ENCODE results near the gene LETMD1.

The LETMD1 gene

DNA sequence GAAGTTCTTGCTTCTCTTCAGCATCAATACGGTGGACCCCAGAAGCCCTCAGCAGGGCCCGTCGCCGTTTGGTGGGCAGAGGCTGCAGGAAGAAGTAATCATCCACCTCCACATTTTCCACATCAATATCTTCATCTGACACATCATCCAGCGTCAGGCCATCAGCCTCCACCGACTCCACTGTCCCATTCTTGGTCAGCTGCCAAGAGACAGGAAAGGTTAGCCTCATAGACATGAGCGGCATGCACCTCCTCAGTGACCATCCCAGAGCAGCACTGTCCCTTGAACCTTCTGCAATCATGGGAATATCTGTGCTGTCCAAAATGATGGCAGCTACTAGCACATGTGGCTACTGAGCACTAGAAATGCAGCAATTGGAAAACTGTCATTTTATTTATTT, 19.6 kb downstream of the LETMD1 start:
- no peak overlapping the region for H2BK12ac ChIP-seq (ENCODE audit: low read length in 2 of 2)
- no peak overlapping the region for H2BK5ac ChIP-seq (ENCODE audit: low read depth, low read length, poor library complexity, severe bottlenecking)
- H3K4me3 ChIP-seq (ENCODE audit: insufficient read depth in 1 of 2, low read depth in 1 of 2, low read length in 2 of 2) = no peak overlapping the region
- H3K9ac ChIP-seq (ENCODE audit: low read length) = no peak overlapping the region
- no peak overlapping the region for H2AFZ ChIP-seq (ENCODE audit: low read depth, low read length)
- H3K4me2 ChIP-seq (ENCODE audit: low read length, poor library complexity, severe bottlenecking) = no peak overlapping the region
- no peak overlapping the region for H3K4ac ChIP-seq (ENCODE audit: low read depth in 1 of 2, low read length in 2 of 2)
- H3K27ac ChIP-seq (ENCODE audit: low read length, poor library complexity, severe bottlenecking) = no peak overlapping the region
- no peak overlapping the region for H3K23ac ChIP-seq (ENCODE audit: low read length in 2 of 2)
- WGBS = 86% methylated on average over 7 of the region's 7 CpGs
- H3K27me3 ChIP-seq (ENCODE audit: control insufficient read depth in 1 of 2, insufficient read depth in 1 of 2, low read length in 2 of 2) = no peaks in the 10 kb centered on the region
- H3K14ac ChIP-seq (ENCODE audit: low read length in 2 of 2) = no peak overlapping the region
- H4K91ac ChIP-seq (ENCODE audit: low read length) = no peak overlapping the region
- DNase-seq = no peak
- no peak overlapping the region for H4K8ac ChIP-seq (ENCODE audit: low read length)
- H3K79me1 ChIP-seq (replicated peaks; ENCODE audit: low read length, poor library complexity, severe bottlenecking) = peaks cover 26% of the 10 kb centered on the region
- no peak overlapping the region for H3K18ac ChIP-seq (ENCODE audit: low read depth in 1 of 2, low read length in 2 of 2)
- H2AK5ac ChIP-seq (ENCODE audit: low read length, severe bottlenecking) = no peak overlapping the region
- H3K4me1 ChIP-seq (ENCODE audit: control insufficient read depth, insufficient read depth, low read depth, low read length) = no peaks in the 10 kb centered on the region
- no peaks in the 10 kb centered on the region for H3K9me3 ChIP-seq (ENCODE audit: control insufficient read depth, low read length)
- H2BK120ac ChIP-seq (ENCODE audit: low read depth, low read length) = no peak overlapping the region
- no peak overlapping the region for H2BK15ac ChIP-seq (ENCODE audit: low read depth, poor library complexity, severe bottlenecking)
- H3K36me3 ChIP-seq (ENCODE audit: control insufficient read depth in 1 of 2, insufficient read depth in 2 of 2, low read depth in 1 of 2, low read length in 2 of 2) = peaks cover 61 to 85% of the 10 kb centered on the region in 2 experiments

DNA sequence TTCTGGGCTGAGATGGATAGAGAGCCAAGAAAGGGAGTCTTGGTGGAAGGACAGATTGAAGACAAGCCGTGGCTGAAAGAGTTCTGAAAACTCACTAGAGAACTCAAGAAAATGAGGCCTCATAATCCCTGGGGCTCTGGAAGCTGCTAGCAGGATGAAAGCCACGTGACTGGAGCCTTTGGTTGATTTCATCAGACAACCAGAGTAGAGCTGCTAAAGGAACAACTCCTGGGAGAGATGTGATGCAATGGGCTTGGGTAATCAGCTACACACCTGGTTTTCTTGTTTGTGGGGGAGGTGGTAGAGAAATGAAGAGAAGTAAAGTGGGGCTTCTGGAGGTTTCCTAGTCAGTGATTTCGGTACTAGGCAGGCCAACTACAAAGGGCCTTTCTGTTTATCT, 21.9 kb downstream of the LETMD1 start:
- no peak overlapping the region for H3K4ac ChIP-seq (ENCODE audit: low read depth in 1 of 2, low read length in 2 of 2)
- H2BK5ac ChIP-seq (ENCODE audit: low read depth, low read length, poor library complexity, severe bottlenecking) = no peak overlapping the region
- H3K4me3 ChIP-seq (ENCODE audit: insufficient read depth in 1 of 2, low read depth in 1 of 2, low read length in 2 of 2) = no peak overlapping the region
- H2BK120ac ChIP-seq (ENCODE audit: low read depth, low read length) = no peak overlapping the region
- no peak overlapping the region for H3K18ac ChIP-seq (ENCODE audit: low read depth in 1 of 2, low read length in 2 of 2)
- no peak overlapping the region for H2BK12ac ChIP-seq (ENCODE audit: low read length in 2 of 2)
- H3K27ac ChIP-seq (ENCODE audit: low read length, poor library complexity, severe bottlenecking) = no peak overlapping the region
- peak overlapping the region; percentile 33 for H3K9ac ChIP-seq (ENCODE audit: low read length)
- H2AK5ac ChIP-seq (ENCODE audit: low read length, severe bottlenecking) = no peak overlapping the region
- no peak overlapping the region for H3K14ac ChIP-seq (ENCODE audit: low read length in 2 of 2)
- no peaks in the 10 kb centered on the region for H3K27me3 ChIP-seq (ENCODE audit: control insufficient read depth in 1 of 2, insufficient read depth in 1 of 2, low read length in 2 of 2)
- WGBS = 91% methylated on average over 3 of the region's 3 CpGs
- H3K4me2 ChIP-seq (ENCODE audit: low read length, poor library complexity, severe bottlenecking) = no peak overlapping the region
- no peak overlapping the region for H2AFZ ChIP-seq (ENCODE audit: low read depth, low read length)
- no peaks in the 10 kb centered on the region for H3K9me3 ChIP-seq (ENCODE audit: control insufficient read depth, low read length)
- no peaks in the 10 kb centered on the region for H3K4me1 ChIP-seq (ENCODE audit: control insufficient read depth, insufficient read depth, low read depth, low read length)
- H3K23ac ChIP-seq (ENCODE audit: low read length in 2 of 2) = no peak overlapping the region
- peaks cover 63 to 74% of the 10 kb centered on the region in 2 experiments for H3K36me3 ChIP-seq (ENCODE audit: control insufficient read depth in 1 of 2, insufficient read depth in 2 of 2, low read depth in 1 of 2, low read length in 2 of 2)
- H3K79me1 ChIP-seq (replicated peaks; ENCODE audit: low read length, poor library complexity, severe bottlenecking) = peaks cover 24% of the 10 kb centered on the region
- H2BK15ac ChIP-seq (ENCODE audit: low read depth, poor library complexity, severe bottlenecking) = no peak overlapping the region
- peak; percentile 69 for DNase-seq
- no peak overlapping the region for H4K8ac ChIP-seq (ENCODE audit: low read length)
- H4K91ac ChIP-seq (ENCODE audit: low read length) = no peak overlapping the region

DNA sequence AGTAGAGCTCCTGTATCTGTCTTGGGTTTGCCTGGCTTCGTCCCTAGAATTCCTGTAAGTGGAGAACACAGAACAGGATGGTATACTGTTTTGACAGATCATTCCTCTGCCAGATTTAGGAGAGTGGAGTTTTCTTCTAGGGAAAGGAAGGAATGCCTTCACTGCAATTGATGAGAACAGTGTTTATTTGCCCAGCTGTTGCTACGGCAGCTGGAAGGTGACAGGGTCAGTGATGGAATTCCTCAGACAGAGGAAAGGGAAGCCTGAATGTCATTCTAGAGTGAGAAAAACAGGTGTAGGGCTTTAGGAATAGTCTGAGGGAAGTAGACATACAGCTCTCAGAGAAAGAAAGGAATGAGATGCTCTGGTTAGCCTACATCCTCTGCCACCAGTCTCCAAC, 23.5 kb downstream of the LETMD1 start:
- Histone ChIP-seq H2AK5ac (ENCODE audit: low read length, severe bottlenecking) (no peak overlapping the region), H3K79me1 (replicated peaks; ENCODE audit: low read length, poor library complexity, severe bottlenecking) (peaks cover 32% of the 10 kb centered on the region), H2AFZ (ENCODE audit: low read depth, low read length) (no peak overlapping the region), H2BK120ac (ENCODE audit: low read depth, low read length) (no peak overlapping the region), H4K91ac (ENCODE audit: low read length) (no peak overlapping the region), H3K36me3 (ENCODE audit: control insufficient read depth in 1 of 2, insufficient read depth in 2 of 2, low read depth in 1 of 2, low read length in 2 of 2) (peaks cover 56 to 69% of the 10 kb centered on the region in 2 experiments), H3K4ac (ENCODE audit: low read depth in 1 of 2, low read length in 2 of 2) (no peak overlapping the region), H2BK12ac (ENCODE audit: low read length in 2 of 2) (no peak overlapping the region), H3K27ac (ENCODE audit: low read length, poor library complexity, severe bottlenecking) (no peak overlapping the region), H3K14ac (ENCODE audit: low read length in 2 of 2) (no peak overlapping the region), H2BK5ac (ENCODE audit: low read depth, low read length, poor library complexity, severe bottlenecking) (no peak overlapping the region), H3K4me2 (ENCODE audit: low read length, poor library complexity, severe bottlenecking) (no peak overlapping the region), H3K27me3 (ENCODE audit: control insufficient read depth in 1 of 2, insufficient read depth in 1 of 2, low read length in 2 of 2) (no peaks in the 10 kb centered on the region), H4K8ac (ENCODE audit: low read length) (no peak overlapping the region), H2BK15ac (ENCODE audit: low read depth, poor library complexity, severe bottlenecking) (no peak overlapping the region), H3K4me3 (ENCODE audit: insufficient read depth in 1 of 2, low read depth in 1 of 2, low read length in 2 of 2) (no peak overlapping the region), H3K18ac (ENCODE audit: low read depth in 1 of 2, low read length in 2 of 2) (no peak overlapping the region), H3K4me1 (ENCODE audit: control insufficient read depth, insufficient read depth, low read depth, low read length) (peaks cover 2% of the 10 kb centered on the region), H3K23ac (ENCODE audit: low read length in 2 of 2) (no peak overlapping the region), H3K9ac (ENCODE audit: low read length) (no peak overlapping the region), H3K9me3 (ENCODE audit: control insufficient read depth, low read length) (no peaks in the 10 kb centered on the region)
- WGBS = 67% methylated on average over 2 of the region's 2 CpGs
- peak; percentile 40 for DNase-seq

DNA sequence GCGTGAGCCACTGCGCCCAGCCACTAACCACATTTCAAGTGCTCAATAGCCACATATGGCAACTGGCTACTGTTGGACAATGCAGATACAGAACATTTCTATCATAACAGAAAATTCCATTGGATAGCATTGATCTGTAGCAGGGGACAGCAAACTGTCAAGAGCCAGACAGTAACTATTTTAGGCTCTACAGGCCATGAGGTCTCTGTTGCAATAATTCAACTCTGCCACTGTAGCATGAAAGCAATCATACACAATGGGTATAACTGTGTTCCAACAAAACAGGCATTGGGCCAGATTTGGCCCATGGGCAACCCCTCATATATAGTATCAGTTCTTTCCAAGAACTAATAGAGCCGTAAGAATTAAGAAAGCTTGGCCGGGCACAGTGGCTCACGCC, 27.3 kb downstream of the LETMD1 start:
- 98% methylated on average over 5 of the region's 5 CpGs for WGBS

More for the DNA sequence above, 27.3 kb downstream of the LETMD1 start:
- H3K18ac ChIP-seq (ENCODE audit: low read depth in 1 of 2, low read length in 2 of 2) = no peak overlapping the region
- no peak overlapping the region for H2AFZ ChIP-seq (ENCODE audit: low read depth, low read length)
- H2AK5ac ChIP-seq (ENCODE audit: low read length, severe bottlenecking) = no peak overlapping the region
- no peak for DNase-seq
- no peak overlapping the region for H2BK15ac ChIP-seq (ENCODE audit: low read depth, poor library complexity, severe bottlenecking)
- peaks cover 27% of the 10 kb centered on the region for H3K79me1 ChIP-seq (replicated peaks; ENCODE audit: low read length, poor library complexity, severe bottlenecking)
- no peak overlapping the region for H3K4me2 ChIP-seq (ENCODE audit: low read length, poor library complexity, severe bottlenecking)
- no peak overlapping the region for H3K14ac ChIP-seq (ENCODE audit: low read length in 2 of 2)
- H4K8ac ChIP-seq (ENCODE audit: low read length) = no peak overlapping the region
- no peak overlapping the region for H3K23ac ChIP-seq (ENCODE audit: low read length in 2 of 2)
- H3K4me1 ChIP-seq (ENCODE audit: control insufficient read depth, insufficient read depth, low read depth, low read length) = peaks cover 5% of the 10 kb centered on the region
- H3K4me3 ChIP-seq (ENCODE audit: insufficient read depth in 1 of 2, low read depth in 1 of 2, low read length in 2 of 2) = no peak overlapping the region
- H4K91ac ChIP-seq (ENCODE audit: low read length) = no peak overlapping the region
- H3K36me3 ChIP-seq (ENCODE audit: control insufficient read depth in 1 of 2, insufficient read depth in 2 of 2, low read depth in 1 of 2, low read length in 2 of 2) = peaks cover 34 to 42% of the 10 kb centered on the region in 2 experiments
- H3K27ac ChIP-seq (ENCODE audit: low read length, poor library complexity, severe bottlenecking) = no peak overlapping the region
- no peak overlapping the region for H2BK120ac ChIP-seq (ENCODE audit: low read depth, low read length)
- H2BK5ac ChIP-seq (ENCODE audit: low read depth, low read length, poor library complexity, severe bottlenecking) = no peak overlapping the region
- no peak overlapping the region for H3K4ac ChIP-seq (ENCODE audit: low read depth in 1 of 2, low read length in 2 of 2)
- no peaks in the 10 kb centered on the region for H3K27me3 ChIP-seq (ENCODE audit: control insufficient read depth in 1 of 2, insufficient read depth in 1 of 2, low read length in 2 of 2)
- H3K9ac ChIP-seq (ENCODE audit: low read length) = no peak overlapping the region
- no peak overlapping the region for H2BK12ac ChIP-seq (ENCODE audit: low read length in 2 of 2)
- H3K9me3 ChIP-seq (ENCODE audit: control insufficient read depth, low read length) = no peaks in the 10 kb centered on the region
